Measurements from ENCODE around the gene PAF1.

The PAF1 gene

DNA sequence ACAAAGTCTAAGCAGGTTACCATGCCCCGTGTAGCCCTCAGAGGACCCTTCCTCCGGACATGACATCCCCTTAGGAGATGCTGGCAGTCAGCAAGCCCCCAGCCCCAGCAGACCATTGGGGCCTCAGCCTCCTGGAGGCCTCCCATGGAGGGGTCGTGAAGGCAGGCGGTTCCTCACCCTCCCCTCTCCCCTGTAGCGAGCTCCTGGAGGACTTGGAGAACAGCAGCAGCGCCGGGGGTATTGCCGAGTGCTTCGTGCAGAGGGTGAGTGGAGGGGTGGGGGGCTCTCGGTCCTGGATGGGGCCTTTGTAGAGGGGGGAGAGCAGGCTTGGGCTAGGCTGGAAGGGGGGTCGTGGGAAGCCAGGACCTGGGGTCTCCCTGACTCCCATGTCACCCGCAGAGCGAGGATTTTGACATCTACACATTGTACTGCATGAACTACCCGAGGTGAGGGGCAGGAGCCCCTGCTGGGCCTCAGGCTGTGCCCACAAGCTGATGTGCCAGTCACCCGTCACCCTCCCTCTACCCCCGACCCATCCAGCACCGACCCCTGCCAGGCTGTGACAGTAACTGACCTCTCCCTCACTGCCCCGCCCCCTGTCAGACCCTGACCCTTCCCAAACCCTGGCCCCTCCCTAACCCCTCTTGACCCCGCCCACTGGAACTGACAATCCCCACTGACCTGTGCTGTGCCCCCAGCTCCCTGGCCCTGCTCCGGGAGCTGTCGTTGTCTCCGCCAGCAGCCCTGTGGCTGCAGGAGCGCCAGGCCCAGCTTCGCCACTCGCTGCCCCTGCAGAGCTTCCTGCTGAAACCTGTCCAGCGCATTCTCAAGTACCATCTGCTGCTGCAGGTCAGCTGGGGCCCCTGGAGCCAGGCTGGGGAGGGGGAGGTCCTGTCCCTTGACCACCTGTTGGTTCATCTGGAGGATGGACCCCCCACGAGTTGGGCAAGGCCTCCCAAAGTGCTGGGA is 25.5 kb upstream of the PAF1 start:
- H3K4me1 ChIP-seq (ENCODE audit: control insufficient read depth, insufficient read depth, low read length) = peaks cover 18% of the 10 kb centered on the region
- H3K27me3 ChIP-seq (ENCODE audit: control insufficient read depth, insufficient read depth, low read length) = no peaks in the 10 kb centered on the region
- no peak overlapping the region for H3K4me3 ChIP-seq (ENCODE audit: low read depth, low read length)
- no peaks in the 10 kb centered on the region for H3K9me3 ChIP-seq (ENCODE audit: control insufficient read depth, insufficient read depth, low read depth, low read length)
- H3K9ac ChIP-seq (ENCODE audit: low read length) = no peak overlapping the region
- H3K36me3 ChIP-seq (ENCODE audit: control insufficient read depth, insufficient read depth, low read length) = peaks cover 52% of the 10 kb centered on the region
- H3K27ac ChIP-seq (ENCODE audit: low read depth, low read length) = no peak overlapping the region

DNA sequence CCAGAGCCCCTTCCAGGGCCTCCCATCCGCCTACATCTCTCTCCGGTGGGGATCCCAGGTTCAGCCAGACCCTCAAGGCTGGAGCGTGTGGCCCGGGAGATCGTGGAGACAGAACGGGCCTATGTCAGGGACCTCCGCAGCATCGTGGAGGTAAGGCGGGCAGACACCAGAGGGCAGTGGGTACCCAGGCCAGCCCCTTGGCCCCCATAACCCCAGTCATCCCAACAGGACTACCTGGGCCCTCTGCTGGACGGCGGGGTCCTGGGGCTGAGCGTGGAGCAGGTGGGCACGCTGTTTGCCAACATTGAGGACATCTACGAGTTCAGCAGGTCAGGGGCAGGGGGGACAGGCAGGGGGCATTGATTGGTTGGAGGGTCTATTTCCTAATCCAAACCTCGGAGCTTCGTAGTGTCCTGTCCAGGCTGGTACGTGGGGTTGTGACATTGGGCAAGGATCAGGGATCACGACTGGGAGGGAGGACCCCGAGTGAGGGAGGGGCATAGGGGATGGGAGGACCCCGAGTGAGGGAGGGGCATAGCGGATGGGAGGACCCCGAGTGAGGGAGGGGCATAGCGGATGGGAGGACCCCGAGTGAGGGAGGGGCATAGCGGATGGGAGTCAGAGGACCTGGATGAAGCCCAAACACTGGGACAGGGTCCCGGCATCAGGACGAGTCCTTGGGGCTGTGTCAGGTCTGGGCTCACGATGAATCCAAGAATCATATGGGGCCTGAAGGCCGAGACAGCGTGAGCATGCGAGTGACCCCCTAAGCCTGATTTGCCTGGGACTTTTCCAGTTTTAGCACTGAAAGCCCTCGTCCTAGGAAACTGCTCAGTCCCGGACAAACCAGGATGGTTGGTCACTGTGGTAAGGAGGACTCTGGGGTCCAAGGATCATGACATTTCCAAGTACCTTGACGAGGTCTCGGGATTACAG is 24.5 kb upstream of the PAF1 start:
- Histone ChIP-seq H3K9me3 (ENCODE audit: control insufficient read depth, insufficient read depth, low read depth, low read length) (no peaks in the 10 kb centered on the region), H3K9ac (ENCODE audit: low read length) (no peak overlapping the region), H3K4me3 (ENCODE audit: low read depth, low read length) (peak overlapping the region; percentile 94; the same call in 1 of the 2 replicates), H3K36me3 (ENCODE audit: control insufficient read depth, insufficient read depth, low read length) (peaks cover 41% of the 10 kb centered on the region), H3K4me1 (ENCODE audit: control insufficient read depth, insufficient read depth, low read length) (peaks cover 28% of the 10 kb centered on the region), H3K27me3 (ENCODE audit: control insufficient read depth, insufficient read depth, low read length) (no peaks in the 10 kb centered on the region), H3K27ac (ENCODE audit: low read depth, low read length) (no peak overlapping the region)

DNA sequence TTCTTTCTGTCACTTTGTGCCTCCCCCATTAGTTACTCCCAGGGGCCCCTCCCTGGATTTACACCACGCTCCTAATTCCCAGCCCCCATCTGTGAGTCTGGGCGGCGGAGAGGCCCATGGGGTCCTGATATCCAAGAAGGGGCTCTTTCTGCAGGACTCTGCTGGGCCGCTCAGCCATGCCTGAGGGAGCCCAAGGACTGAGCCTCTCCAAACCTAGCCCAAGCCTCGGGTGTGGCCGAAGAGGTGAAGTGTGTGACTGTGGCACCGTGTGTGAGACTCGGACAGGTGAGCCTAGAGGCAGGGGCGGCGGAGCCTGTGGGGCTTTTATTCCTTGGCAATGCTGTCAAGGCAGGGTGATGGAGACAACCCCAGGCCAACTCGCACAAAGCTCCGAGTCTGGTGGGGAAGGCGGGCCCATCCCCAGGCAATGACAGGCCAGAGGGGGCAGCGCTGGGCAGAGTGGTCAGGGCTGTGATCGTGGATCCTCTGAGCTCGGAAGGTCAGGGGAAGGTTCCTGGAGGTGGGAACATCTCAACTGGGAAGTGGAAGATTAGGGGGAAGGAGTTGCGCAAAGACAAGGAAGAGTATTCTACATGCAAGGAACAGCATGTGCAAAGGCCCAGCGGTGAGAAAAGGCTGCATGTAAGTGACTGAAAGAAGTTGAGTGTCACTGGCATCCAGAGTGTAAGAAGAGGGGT is 23.2 kb upstream of the PAF1 start:
- Histone ChIP-seq H3K4me1 (ENCODE audit: control insufficient read depth, insufficient read depth, low read length) (peaks cover 31% of the 10 kb centered on the region), H3K9ac (ENCODE audit: low read length) (peak overlapping the region; percentile 80), H3K36me3 (ENCODE audit: control insufficient read depth, insufficient read depth, low read length) (peaks cover 32% of the 10 kb centered on the region), H3K27me3 (ENCODE audit: control insufficient read depth, insufficient read depth, low read length) (no peaks in the 10 kb centered on the region), H3K4me3 (ENCODE audit: low read depth, low read length) (peak overlapping the region; percentile 94), H3K27ac (ENCODE audit: low read depth, low read length) (peak overlapping the region; percentile 97; the same call in 1 of the 2 replicates), H3K9me3 (ENCODE audit: control insufficient read depth, insufficient read depth, low read depth, low read length) (no peaks in the 10 kb centered on the region)

DNA sequence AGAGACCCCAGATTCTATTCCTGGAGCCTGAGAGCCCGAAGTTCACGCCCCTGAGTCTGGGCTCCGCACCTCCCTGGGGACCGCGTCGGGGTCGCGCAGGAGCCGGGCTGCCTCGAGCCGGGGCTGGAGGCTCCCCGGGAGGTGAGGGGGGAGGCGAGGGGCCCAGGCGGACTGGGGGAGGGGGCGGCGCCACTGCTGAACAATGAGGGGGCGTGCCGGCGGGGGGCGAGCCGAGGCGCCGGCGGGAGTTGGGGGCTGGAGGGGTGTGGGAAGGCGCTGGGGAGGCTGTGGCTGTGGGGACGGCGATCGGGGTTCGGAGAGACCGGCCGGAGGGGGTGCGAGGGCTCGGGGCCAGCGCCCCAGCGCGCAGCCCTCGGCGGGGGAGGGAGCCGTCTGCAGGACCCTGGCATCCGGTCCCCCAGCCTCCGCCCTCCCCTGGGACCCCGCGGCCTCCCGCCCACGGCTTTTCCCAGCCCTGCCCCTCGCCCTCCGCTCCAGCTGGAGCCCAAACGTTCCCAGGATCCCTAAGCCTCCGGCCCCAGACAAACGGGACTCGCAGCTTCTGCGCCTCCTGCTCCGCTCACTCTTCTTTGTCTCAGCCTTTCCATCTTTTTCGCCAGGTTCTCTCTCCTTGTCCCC is 22.5 kb upstream of the PAF1 start:
- H3K4me3 ChIP-seq (ENCODE audit: low read depth, low read length) = peak overlapping the region; percentile 94
- H3K9ac ChIP-seq (ENCODE audit: low read length) = peak overlapping the region; percentile 98
- H3K27ac ChIP-seq (ENCODE audit: low read depth, low read length) = peak overlapping the region; percentile 97
- H3K9me3 ChIP-seq (ENCODE audit: control insufficient read depth, insufficient read depth, low read depth, low read length) = no peaks in the 10 kb centered on the region
- peaks cover 25% of the 10 kb centered on the region for H3K36me3 ChIP-seq (ENCODE audit: control insufficient read depth, insufficient read depth, low read length)
- peaks cover 37% of the 10 kb centered on the region for H3K4me1 ChIP-seq (ENCODE audit: control insufficient read depth, insufficient read depth, low read length)
- no peaks in the 10 kb centered on the region for H3K27me3 ChIP-seq (ENCODE audit: control insufficient read depth, insufficient read depth, low read length)

DNA sequence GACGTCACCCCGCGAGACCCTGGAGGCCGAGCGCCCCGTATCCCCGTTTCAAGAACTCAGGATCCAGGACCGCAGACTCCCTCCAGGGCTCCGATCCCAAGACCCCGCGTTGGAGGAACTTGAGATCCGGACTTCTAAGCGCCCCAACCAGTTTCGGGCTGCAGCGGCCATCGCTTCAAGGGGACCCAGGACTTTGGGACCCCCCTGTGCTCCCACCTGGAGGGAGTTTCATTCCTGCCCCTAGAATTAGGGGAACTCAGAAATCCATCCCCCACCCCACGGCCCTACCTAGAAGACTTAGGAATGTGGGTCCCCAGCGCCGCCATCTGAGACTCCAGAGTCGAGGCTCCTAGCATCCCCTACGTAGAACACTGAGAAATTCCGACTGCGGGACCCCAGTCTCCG is 22.0 kb upstream of the PAF1 start:
- H3K4me1 ChIP-seq (ENCODE audit: control insufficient read depth, insufficient read depth, low read length) = peaks cover 41% of the 10 kb centered on the region
- peak overlapping the region; percentile 98 for H3K9ac ChIP-seq (ENCODE audit: low read length)
- H3K27ac ChIP-seq (ENCODE audit: low read depth, low read length) = peak overlapping the region; percentile 97
- H3K27me3 ChIP-seq (ENCODE audit: control insufficient read depth, insufficient read depth, low read length) = no peaks in the 10 kb centered on the region
- H3K9me3 ChIP-seq (ENCODE audit: control insufficient read depth, insufficient read depth, low read depth, low read length) = no peaks in the 10 kb centered on the region
- peak overlapping the region; percentile 94 for H3K4me3 ChIP-seq (ENCODE audit: low read depth, low read length)
- H3K36me3 ChIP-seq (ENCODE audit: control insufficient read depth, insufficient read depth, low read length) = peaks cover 21% of the 10 kb centered on the region

DNA sequence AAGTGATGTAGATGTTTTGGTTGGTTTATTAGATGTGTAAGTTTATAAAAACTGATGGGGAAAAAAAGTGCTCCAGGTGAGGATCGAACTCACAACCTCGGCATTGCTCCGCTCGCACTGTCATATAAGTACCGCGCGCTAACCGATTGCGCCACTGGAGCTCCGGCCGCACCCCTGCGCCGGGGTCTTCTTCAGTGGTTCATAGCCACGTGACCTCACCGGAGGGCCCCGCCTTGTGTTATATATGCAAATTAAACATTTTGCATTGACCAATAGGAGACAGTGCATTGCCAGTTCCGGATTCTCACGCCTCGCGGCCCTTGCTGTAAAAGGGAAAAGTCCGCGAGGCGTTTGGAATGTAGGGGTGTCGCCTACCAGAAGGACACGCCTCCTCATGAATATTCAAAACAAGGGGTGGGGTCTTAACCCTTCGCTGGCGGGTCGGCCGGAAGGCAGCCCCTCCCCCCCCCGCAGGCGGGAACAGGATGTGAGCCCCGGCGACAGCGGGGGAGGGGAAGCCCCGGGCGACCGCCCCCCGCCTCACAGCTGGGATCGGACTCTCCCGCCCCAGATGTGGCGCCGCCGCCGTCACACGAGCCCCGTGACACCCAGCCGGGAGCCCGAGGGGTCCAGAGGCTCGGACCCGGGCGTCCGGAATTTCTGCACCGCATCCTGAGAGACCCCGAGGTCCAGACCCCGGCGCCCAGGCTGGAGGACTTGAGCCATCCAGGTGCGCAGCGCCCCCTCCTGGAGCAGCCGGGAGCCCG is 21.4 kb upstream of the PAF1 start, which contains the start of gene PLEKHG2:
Gene PLEKHG2, plus strand, starts transcription at position 570 of the 767 bp plus-strand sequence. CDS start 1,418 bp downstream, outside the sequence.
- Histone ChIP-seq H3K27ac (ENCODE audit: low read depth, low read length) (peak within 1 kb of the TSS; percentile 97), H3K4me1 (ENCODE audit: control insufficient read depth, insufficient read depth, low read length) (peaks cover 45% of the 10 kb centered on the region)

DNA sequence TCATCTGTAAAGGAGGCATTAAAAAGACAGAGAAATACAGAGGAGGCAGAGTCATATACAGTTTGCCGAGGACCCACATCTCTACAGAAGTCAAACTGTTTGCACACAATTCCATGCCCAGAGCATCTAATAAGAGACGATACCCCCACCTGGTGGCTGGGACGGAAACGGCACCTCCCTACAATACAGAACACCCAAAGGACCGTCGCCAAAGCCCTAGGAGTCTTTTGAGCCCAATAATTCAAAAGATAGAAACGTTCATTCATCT is 20.9 kb upstream of the PAF1 start:
- peaks cover 11% of the 10 kb centered on the region for H3K36me3 ChIP-seq (ENCODE audit: control insufficient read depth, insufficient read depth, low read length)
- no peaks in the 10 kb centered on the region for H3K27me3 ChIP-seq (ENCODE audit: control insufficient read depth, insufficient read depth, low read length)
- H3K9me3 ChIP-seq (ENCODE audit: control insufficient read depth, insufficient read depth, low read depth, low read length) = no peaks in the 10 kb centered on the region
- H3K4me3 ChIP-seq (ENCODE audit: low read depth, low read length) = peak overlapping the region; percentile 94
- no peak overlapping the region; the same call in 1 of the 2 replicates for H3K27ac ChIP-seq (ENCODE audit: low read depth, low read length)
- peaks cover 45% of the 10 kb centered on the region for H3K4me1 ChIP-seq (ENCODE audit: control insufficient read depth, insufficient read depth, low read length)
- peak overlapping the region; percentile 30 for H3K9ac ChIP-seq (ENCODE audit: low read length)

More for the DNA sequence above, 21.4 kb upstream of the PAF1 start, which contains the start of gene PLEKHG2:
- Histone ChIP-seq H3K27me3 (ENCODE audit: control insufficient read depth, insufficient read depth, low read length) (no peaks in the 10 kb centered on the region), H3K9ac (ENCODE audit: low read length) (peak within 1 kb of the TSS; percentile 98), H3K4me3 (ENCODE audit: low read depth, low read length) (peak within 1 kb of the TSS; percentile 94), H3K9me3 (ENCODE audit: control insufficient read depth, insufficient read depth, low read depth, low read length) (no peaks in the 10 kb centered on the region), H3K36me3 (ENCODE audit: control insufficient read depth, insufficient read depth, low read length) (peaks cover 15% of the 10 kb centered on the region)

DNA sequence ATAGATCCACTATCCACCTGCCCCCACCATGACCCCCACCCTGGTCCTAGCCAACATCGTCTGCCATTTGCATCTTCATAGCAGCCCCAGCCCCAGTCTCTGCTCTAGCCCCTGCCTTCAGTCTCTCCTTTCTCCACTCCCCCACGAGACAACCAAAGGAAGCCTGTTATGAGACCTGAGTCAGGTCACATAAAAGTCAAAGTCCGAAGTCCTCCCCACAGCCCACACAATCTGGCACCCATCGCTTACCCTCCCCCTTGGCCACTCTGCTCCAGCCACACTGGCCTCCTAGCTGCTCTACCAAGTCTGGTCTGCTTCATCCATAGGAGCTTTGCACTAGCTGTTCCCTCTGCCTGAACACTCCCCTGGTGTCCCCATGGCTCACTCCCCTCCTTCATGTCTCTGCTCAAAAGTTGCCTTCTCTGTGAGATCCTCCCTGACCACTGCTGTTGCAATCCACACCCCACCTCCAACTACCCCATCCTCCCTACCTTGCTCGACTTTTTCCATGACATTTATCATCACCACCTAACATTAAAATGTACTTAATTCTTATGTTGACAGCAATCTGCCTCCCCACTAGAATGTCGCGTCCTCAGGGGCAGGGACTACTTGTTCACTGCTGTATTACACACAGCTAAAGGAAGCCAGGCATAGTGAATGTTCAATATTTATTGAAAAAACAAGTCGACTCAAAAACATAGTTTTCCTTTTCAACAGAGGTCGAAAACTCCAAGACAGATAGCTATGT is 20.4 kb upstream of the PAF1 start:
- Histone ChIP-seq H3K9ac (ENCODE audit: low read length) (peak overlapping the region; percentile 91), H3K27ac (ENCODE audit: low read depth, low read length) (no peak overlapping the region)

DNA sequence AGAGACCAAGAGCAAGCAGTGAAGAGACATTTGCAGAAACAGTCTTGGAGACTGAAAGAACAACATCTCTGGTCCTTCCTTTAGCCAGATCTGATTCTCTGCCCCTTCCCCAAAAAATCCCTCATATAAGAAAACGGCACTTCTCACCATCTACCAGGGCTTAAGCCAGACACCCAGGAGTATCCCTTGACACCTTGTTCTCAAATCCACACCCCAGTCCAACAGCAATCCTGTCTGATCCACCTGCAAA is 19.9 kb upstream of the PAF1 start:
- H3K4me3 ChIP-seq (ENCODE audit: low read depth, low read length) = peak overlapping the region; percentile 94
- H3K36me3 ChIP-seq (ENCODE audit: control insufficient read depth, insufficient read depth, low read length) = peaks cover 1% of the 10 kb centered on the region
- H3K27me3 ChIP-seq (ENCODE audit: control insufficient read depth, insufficient read depth, low read length) = no peaks in the 10 kb centered on the region
- H3K9ac ChIP-seq (ENCODE audit: low read length) = peak overlapping the region; percentile 91
- H3K4me1 ChIP-seq (ENCODE audit: control insufficient read depth, insufficient read depth, low read length) = peaks cover 47% of the 10 kb centered on the region
- H3K27ac ChIP-seq (ENCODE audit: low read depth, low read length) = peak overlapping the region; percentile 94; the same call in 1 of the 2 replicates
- no peaks in the 10 kb centered on the region for H3K9me3 ChIP-seq (ENCODE audit: control insufficient read depth, insufficient read depth, low read depth, low read length)

More for the DNA sequence above, 20.4 kb upstream of the PAF1 start:
- H3K9me3 ChIP-seq (ENCODE audit: control insufficient read depth, insufficient read depth, low read depth, low read length) = no peaks in the 10 kb centered on the region
- H3K4me3 ChIP-seq (ENCODE audit: low read depth, low read length) = peak overlapping the region; percentile 94
- no peaks in the 10 kb centered on the region for H3K27me3 ChIP-seq (ENCODE audit: control insufficient read depth, insufficient read depth, low read length)
- peaks cover 45% of the 10 kb centered on the region for H3K4me1 ChIP-seq (ENCODE audit: control insufficient read depth, insufficient read depth, low read length)
- H3K36me3 ChIP-seq (ENCODE audit: control insufficient read depth, insufficient read depth, low read length) = peaks cover 6% of the 10 kb centered on the region

Measured in HUES6 (cell line).